ENCODE measurements around the gene C3orf33. TPM values are rescaled to one million over a fixed set of nuclear protein-coding genes. Genes with fewer than 3 reads are reported as not detected.

Gene C3orf33, protein sequence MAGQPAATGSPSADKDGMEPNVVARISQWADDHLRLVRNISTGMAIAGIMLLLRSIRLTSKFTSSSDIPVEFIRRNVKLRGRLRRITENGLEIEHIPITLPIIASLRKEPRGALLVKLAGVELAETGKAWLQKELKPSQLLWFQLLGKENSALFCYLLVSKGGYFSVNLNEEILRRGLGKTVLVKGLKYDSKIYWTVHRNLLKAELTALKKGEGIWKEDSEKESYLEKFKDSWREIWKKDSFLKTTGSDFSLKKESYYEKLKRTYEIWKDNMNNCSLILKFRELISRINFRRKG
- 10.0 TPM for total RNA-seq

DNA sequence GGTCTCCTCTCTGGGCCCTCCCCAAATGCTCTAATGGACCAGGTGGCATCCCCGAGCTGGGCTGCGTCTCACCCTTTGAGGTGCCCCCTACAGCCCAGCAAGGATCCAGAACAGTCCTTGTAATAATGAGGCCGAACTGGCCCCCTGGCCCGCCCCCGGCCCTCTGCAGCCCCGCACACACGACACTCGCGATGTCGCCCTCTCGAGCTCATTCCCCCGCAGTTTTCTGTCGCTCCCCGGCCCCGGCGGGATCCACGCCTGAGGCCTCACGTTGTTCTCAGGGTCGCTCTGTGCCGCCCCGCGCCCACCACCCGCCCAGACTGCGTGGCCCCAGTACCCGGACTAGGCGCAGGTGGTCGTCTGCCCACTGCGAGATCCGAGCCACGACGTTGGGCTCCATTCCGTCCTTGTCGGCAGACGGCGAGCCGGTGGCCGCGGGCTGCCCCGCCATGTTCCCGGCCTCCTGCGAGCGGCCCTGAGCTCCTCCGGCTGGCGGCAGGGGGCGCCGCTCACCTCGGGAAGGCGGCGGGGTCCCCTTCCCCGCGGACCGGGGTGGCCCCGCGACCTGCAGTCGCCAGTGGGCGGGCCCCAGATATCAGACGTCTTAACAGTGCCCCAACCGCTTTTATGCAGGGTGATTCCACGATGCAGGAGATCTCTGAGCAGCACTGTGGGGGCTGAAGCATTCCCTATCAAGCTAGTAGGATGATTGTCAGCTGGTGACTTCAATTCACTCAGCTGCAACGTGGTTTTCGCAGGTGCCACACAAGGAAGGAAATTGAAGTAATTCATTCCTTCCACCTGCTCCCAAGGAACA, at the start of gene C3orf33:
TSS of gene C3orf33 (minus strand) at position 477 of the 817 bp plus-strand sequence. CDS start at position 451, 26 bp downstream.

DNA sequence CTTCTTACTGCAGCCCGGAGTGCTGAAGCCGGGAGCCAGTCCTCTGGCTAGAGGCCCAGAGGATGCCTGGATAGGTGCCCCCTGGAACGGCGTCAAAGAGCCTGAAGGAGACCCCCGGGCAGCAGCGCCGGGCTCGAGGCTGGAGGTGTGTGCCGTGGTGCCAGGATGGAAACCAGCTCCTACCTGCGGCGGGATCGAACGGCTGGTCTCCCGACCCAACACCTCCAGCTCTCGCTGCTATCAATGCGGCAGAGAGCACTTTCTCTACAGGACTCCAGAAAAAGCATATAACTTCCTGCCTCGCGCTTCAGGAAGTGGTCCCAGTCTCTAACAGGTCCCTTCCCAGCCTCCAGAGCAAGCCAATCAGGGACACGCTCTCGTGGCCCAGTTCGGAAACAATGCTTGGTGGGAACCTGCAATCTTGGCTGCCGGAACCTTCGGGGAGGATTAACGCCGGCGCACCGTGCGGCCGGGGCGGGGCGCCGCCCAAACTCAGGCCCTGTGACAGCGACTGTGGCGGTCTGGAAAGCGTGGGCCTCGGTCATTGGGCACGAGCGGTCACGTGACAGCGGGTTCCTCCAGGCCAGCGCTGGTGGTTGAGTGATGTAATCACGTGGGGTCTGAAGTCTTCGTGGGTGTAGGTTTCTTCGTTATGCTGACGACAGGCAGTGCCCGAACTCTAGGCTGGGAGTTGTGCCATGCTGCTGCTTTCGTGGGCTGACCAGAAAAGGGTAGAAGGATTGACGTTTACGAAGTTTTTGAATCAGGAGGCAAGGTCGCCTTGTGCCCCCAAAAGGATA, 48.3 kb upstream of the C3orf33 start, which contains the start of gene SLC33A1:
TSS of gene SLC33A1 (minus strand) at position 287 of the 800 bp plus-strand sequence. CDS start 430 bp downstream, outside the sequence.

DNA sequence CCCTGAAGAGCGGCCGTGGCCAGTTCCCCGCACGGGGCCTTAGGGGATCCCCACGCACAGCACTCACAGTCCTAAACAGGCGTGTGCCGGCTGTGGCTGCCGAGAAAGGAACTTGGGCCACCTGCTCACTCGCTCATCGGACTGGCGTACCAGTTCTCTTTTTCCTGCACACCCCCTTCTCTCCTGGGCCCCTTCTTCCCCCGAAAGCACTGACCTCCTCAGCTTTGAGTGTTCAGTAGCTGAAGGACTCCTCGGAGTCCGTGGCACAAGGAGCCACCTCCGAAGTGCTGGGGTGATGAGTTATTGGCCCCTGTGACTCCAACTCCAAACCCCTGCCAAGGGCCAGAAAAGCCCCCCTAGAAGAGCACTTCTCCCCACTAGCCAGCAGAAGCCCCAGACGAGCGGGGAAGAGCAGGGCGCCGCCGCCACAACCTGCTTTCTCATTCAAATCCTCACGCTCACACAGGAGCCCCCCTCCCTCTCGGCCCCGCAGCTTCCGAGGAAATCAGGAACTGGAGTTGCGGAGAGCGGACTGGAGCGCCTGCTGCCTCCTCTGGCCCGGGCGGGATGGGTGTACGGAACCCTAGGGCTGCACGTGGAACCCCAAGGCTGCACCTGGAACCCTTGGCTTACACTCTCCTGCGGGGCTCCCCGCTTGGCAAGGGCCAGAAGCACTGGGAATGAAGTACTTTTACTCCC, 61.3 kb downstream of the C3orf33 start, which contains the start of gene PLCH1:
TSS of gene PLCH1 (minus strand) at position 446 of the 699 bp plus-strand sequence. CDS start 40,847 bp downstream, outside the sequence.

Other genes with a start within 250 kb of the C3orf33 start
- 35.0 TPM for gene PLCH1, start 61.2 kb downstream of the C3orf33 start, total RNA-seq
- 38.5 TPM for gene SLC33A1, start 48.1 kb upstream of the C3orf33 start, total RNA-seq
- 46.5 TPM for gene GMPS, start 64.4 kb upstream of the C3orf33 start, total RNA-seq

Data from camera-type eye (tissue), 1 donor.